ENCODE data around the gene SMG9.

- no peak for TF ChIP-seq CTCF (IDR thresholded peaks at IDR 0.05)
- TF ChIP-seq REST (IDR thresholded peaks at IDR 0.05; ENCODE audit: insufficient read depth in 1 of 2, low read depth in 2 of 2, low read length in 1 of 2) = no peak
- no peak for TF ChIP-seq SIN3A (IDR thresholded peaks at IDR 0.05; ENCODE audit: borderline replicate concordance, insufficient read depth, low read depth, low read length)
- TF ChIP-seq POLR2AphosphoS5 (IDR thresholded peaks at IDR 0.05; ENCODE audit: low read depth, low read length) = no peak
Measured at GRCh38 chr19:43797118-43797517, 42.4 kb upstream of the SMG9 start.
